NCI-H1436 (cell line): Measurements from ENCODE around the gene SVOPL.
"Not testable (repeated sequence)": the region's sequence is repeated elsewhere in the genome, so short reads cannot be mapped to it uniquely, and the experiment has no call there.

Source experiments
- DNase-seq: peaks from one replicate; lab custom pipeline; 2025; lab: John Stamatoyannopoulos, UW

SVOPL gene, protein sequence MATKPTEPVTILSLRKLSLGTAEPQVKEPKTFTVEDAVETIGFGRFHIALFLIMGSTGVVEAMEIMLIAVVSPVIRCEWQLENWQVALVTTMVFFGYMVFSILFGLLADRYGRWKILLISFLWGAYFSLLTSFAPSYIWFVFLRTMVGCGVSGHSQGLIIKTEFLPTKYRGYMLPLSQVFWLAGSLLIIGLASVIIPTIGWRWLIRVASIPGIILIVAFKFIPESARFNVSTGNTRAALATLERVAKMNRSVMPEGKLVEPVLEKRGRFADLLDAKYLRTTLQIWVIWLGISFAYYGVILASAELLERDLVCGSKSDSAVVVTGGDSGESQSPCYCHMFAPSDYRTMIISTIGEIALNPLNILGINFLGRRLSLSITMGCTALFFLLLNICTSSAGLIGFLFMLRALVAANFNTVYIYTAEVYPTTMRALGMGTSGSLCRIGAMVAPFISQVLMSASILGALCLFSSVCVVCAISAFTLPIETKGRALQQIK

DNA sequence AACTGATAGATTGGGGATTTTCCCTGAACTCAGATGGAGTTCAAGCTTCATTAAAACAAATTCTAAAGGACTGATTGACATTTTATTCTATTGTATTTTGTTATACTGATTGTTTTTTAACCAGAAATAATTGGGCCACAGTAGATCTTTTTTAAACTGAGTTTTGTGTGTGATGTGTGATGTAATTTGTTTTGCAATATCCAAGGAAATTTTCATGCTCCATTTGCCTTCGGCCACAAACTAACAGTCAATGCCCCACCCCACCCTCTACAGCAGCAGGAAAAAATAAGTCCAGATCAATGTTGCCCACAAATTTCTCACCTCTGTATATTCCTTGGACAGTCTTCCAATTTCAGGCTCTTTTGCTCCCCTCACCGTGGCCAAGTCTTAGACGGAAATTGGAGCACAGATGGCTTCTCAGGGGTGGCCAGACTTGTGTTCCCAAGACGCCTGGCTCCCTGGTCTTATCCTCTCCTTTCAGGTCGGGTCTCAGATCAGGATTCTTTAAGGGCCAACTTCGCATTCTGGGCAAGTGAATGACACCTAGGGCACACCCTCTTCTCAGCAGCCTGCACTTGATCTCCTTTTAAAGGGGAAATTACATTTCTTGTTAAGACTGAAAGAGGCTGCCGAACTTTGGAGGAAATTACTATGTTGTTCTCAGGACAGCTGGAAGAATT, at the start of gene SVOPL:
SVOPL (minus strand) TSS at position 506 of the 680 bp plus-strand sequence. CDS start 22,317 bp downstream, outside the sequence.
- no peak for DNase-seq

DNA sequence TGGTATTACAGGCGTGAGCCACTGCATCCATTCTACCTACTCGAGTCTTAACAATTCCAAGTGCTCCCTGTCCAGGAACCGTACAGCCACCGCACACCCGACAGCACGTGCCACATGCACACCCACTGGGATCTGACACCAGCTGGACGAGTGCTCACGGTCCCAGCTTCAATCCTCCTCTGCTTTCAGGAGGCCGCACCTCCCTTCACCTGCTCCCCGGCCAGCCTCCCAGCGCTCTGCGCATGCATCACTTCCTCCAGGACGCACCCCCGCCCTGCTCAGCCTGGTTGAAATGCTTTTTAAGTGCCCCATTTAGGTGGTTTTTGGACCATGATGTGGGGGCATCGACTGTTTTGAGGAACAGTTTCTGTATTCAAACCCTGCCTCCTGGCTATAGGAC, 49.3 kb upstream of the SVOPL start:
- no peak for DNase-seq

DNA sequence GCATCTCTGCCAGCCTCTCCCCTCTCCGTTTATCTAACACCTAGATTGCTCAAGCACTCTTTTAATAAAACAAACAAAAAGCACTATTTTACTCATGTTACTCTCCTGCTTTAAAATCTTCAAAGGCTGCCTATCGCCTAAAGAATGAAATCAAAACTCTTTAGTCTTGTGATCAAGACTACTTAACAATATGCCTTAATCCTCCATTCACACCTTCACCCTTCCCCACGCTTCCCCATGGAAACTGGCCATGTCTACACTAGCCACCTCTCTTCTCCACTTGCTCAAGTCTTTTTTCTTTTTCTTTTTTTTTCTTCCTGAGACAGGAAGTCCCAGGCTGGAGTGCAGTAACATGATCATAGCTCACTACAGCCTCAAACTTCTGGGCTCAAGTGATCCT, 48.8 kb upstream of the SVOPL start:
- no peak for DNase-seq

DNA sequence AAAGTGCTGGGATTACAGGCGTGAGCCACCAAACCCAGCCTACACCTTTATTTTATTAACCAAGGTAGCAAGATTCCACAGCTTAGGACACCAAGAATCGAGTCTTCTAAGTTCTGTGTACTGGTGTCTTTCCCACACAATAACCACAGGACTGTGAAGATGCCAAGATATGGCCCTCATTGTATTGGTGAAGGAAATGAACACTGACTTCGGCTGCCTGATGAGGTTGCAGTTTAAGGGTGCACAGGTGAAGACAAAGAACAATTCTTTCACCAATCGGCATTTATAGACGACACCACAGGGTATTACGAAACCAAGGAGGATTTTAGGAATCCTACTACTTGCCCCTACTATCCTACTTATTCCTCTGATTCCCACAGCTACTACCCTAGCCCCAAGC, 47.5 kb upstream of the SVOPL start:
- no peak for DNase-seq

DNA sequence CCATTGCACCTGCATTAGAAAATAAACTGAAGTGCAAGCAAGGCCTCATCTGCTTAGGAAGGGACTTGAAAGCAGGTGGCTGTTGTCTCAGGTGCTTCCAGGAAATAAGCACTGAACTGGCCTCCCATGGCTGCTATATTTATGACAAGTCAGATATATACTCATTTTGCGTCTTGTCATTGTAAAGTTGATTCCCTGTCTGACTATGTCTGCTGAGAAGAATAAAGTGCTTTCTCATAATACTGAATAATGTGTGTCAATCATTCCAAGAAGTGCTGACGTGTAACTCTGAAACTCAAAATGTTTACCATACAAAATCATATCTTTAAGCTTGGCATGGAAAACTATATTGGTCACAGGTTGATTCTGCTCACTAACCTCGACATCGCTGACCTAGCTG, 44.9 kb upstream of the SVOPL start:
- DNase-seq, result no peak

- no peak for DNase-seq
These were observed 44.0 kb upstream of the SVOPL start for GRCh38 chr7:138745189-138745588.

DNA sequence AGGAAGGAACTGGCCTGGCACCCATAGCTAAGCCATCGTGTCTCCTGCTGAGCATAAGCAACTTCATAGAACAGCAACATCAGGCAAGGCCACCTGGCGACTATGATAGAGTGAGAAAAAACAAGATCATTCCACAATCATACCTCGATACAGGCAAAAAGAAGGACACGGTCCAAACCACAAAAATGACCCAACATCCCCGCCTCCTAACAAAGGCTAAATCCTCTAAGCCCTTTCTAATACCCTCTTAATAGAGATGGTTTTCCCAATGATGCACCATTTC, 40.2 kb upstream of the SVOPL start:
- no peak for DNase-seq

DNA sequence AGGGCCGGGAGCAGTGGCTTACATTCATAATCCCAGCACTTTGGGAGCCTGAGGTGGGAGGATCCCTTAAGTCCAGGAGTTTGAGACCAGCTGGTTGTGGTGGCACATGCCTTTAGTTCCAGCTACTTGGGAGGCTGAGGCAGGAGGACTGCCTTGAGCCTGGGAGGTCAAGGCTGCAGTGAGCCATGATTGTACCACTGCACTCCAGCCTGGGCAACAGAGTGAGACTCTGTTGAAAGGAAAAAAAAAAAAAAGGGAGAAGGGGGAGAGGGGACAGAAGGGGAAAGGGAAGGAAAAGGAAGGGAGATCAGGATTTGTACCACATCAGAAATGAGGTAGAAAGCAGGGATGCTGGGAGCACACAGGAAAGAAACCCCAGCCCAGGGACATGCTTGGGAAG, 38.7 kb upstream of the SVOPL start:
- DNase-seq, result no peak

DNA sequence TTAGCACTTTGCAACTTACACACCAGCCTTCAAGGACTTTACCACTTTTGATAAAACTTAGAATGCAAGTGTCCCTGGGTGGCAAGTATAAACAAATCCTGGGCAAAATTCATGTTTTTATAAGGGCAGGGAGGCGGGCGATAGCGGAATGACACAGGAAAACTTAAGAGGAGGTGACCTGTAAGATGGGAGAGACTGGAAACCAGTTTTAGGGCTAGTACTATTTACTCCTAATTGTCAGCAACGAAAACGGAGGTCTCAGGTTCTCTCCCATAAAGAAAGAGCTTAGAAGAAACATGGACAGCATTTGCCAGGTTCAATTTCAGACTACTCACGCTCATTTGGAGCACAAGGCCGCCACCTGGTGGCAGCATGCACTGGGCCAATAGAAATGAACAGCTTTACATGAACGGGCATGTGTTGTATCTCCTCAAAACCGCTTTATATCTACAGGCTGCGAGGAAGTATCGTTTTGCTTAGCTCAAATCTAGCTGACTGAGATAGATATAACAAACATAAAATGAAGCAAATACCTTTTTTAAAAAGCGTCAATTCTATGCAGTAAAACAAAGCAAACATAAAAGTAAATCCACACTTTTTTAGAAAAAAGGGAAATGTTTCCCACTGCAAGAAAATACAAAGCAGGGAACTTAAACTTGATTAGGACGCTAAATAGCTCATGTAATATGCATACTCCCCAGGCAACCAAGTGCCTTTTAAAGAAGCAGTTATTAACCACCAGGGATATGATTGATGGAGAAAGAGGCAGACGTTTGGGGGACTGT, 37.6 kb upstream of the SVOPL start:
- DNase-seq, result peak; percentile 81

- no peak for DNase-seq
These were observed 37.0 kb upstream of the SVOPL start for GRCh38 chr7:138738114-138738513.

DNA sequence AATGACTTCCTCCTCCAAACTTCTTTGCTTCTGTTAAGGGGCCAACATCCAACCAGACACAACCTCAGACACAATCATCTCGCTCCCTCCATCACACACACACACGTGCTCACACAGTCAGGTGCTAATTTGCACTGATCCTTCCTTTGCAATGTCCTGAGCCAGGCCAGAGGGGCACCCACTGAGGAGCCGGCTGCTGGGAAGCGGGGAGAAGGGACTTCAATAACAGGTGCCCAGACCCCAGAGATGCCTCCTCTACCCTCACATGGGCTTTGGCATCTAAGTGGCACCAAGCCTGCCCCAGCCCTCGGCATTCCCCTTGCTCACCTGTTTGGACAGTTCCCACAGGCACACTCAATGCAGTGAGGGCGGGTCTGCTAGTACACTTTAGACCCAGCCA, 34.2 kb upstream of the SVOPL start:
- no peak for DNase-seq

- DNase-seq, result not testable (repeated sequence)
These were observed 30.6 kb upstream of the SVOPL start for GRCh38 chr7:138731733-138732132.

DNA sequence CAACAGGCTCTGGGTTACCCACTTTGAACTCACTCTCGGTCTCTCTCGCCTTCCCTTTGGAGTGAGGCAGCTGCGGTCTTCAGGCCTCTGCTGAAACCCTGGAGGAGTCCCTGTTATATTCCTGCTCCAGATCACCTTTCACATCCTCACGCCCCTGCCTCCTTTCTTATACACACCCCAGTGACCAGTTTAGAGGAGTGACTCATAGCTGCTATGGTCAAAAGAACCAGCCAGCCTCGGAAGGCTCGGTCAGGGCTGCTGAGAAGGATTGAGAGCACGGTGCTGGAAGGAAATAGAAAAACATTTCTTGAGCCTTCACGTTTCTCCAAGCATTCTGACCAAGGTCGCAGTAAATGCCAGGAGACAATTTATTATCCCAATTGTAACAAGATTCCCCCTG, 28.3 kb upstream of the SVOPL start:
- no peak for DNase-seq

- DNase-seq, result no peak
These were observed 26.4 kb upstream of the SVOPL start for GRCh38 chr7:138727336-138728099.

DNA sequence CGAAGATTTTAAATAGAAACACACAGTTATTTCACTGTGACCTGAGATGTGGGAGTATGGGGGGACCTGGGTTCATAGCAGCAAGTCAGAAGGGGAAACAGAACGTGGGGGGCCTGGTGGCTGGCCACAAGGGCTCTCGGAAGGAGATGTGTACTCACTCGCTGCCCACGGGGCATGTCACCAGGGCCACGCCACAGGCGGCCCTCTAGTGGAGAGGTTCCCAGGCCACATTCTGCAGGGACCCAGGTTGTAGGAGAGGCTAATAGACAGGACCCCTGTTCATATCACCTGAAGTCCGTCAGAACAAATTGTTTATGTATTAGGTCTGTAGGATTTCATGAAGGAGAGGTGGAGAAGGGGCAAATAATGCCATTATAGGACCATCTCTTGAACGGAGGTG, 25.1 kb upstream of the SVOPL start:
- no peak for DNase-seq

- no peak for DNase-seq
These were observed 19.1 kb upstream of the SVOPL start for GRCh38 chr7:138720286-138720685.

DNA sequence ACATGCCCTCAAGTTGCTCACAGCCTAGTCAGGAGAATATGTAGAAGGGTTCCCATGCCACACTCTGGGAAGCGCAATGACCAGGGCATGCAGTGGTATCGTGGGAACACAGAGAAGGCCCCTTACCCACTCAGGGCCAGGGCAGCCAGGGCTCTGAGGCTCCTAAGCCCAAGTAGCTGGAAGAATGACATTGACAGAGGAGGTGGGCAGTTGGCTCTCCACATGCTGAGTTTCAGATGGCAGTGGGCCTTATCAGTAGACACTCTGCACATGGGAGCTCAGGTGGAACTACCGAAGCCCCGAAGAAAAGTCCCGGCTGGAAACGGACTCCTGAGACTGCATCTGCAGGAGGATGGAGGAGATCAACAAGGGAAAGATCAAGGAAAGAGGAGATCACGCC, 15.7 kb upstream of the SVOPL start:
- DNase-seq, result no peak

- no peak for DNase-seq
These were observed 12.0 kb upstream of the SVOPL start for GRCh38 chr7:138713191-138713590.

DNA sequence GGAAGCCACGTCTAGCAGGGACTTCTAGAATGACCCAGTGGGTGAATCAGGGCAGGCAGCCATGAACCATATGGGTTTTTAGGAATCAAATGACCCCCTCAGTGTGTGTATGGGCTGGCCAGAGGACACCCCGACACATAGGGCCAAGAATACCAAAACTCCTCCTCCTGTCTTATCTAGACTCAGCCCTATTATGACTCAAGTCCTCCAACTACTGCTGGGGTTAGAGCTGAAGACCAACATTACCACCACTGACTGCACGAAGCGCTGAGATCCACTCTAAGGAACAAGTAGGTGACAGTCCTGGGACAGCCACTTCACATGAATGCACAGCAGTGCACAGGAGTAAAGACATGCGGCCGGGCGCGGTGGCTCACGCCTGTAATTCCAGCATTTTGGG, 11.5 kb upstream of the SVOPL start:
- no peak for DNase-seq

GRCh38 chr7:138710536-138711385, 9.6 kb upstream of the SVOPL start:
- DNase-seq, result no peak

DNA sequence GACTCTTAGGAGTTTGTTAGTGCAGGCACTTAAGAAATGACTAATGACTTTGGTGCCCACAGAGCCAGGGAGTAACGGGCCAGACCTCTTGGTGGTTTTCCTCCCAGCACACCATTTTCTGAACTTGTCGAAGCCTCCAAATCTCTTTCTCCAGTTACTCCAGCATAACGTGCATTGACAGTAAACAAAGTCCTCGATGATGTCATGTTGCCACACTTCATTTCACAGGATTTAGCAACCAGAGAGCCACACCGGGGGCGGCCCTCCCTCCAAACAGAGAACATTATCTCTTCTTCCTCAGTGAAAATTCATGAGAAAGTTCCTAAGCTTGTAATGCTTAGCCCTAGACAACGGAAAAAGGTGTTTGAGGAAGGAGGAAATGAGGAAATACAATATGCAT, 4.0 kb upstream of the SVOPL start:
- DNase-seq, result no peak
